Vagina (tissue), 2 donors: ENCODE data around the gene SPDYE4.

Experiments
- CTCF ChIP-seq, 3 experiments: fragments of 450-650 bp in 2 of 3; fragments of 200-600 bp in 1 of 3; sonication (generic) in 1 of 3; IDR thresholded peaks; one replicate each; pipeline ENCODE4 v1.5.1; 2017 to 2019; ENCODE audit warnings: antibody characterized with exemption in 3 of 3, mild to moderate bottlenecking in 2 of 3, moderate library complexity in 2 of 3
- POLR2A ChIP-seq, 2 donors: fragments of 450-650 bp; IDR thresholded peaks; one replicate each; pipeline ENCODE4 v1.6.1; 2017; ENCODE audit warnings: antibody characterized with exemption in 2 of 2, mild to moderate bottlenecking in 2 of 2, moderate library complexity in 2 of 2
- POLR2AphosphoS5 ChIP-seq, 2 donors: sonication (generic); formaldehyde crosslinking; IDR thresholded peaks; one replicate each; pipeline ENCODE4 v1.9.0; 2017; ENCODE audit warnings: antibody characterized with exemption in 2 of 2, mild to moderate bottlenecking in 2 of 2, low read depth in 1 of 2; ENCODE audit not compliant: insufficient read depth in 1 of 2

- TF ChIP-seq CTCF (IDR thresholded peaks at IDR 0.05) (no peak), POLR2A (IDR thresholded peaks at IDR 0.05) (no peak), POLR2AphosphoS5 (IDR thresholded peaks at IDR 0.05; ENCODE audit: insufficient read depth in 1 of 2, low read depth in 1 of 2) (no peak)
These were observed 23.4 kb upstream of the SPDYE4 start for GRCh38 chr17:8781776-8782175.
